Caco-2 (cell line): Measurements from ENCODE around the gene SELENOF. TPM values are rescaled to one million over a fixed set of nuclear protein-coding genes. Genes with fewer than 3 reads are reported as not detected.

Source experiments
- BruUV-seq: library from RNA; stranded (reverse); fragments of 400-500 nt; replicated peaks from 2 replicates; lab custom pipeline; 2021; lab: Mats Ljungman, UMichigan
- CTCF ChIA-PET: fragments of 300-600 bp; sonication (Branson Sonifier 250); formaldehyde crosslinking; loops from one replicate; lab custom pipeline; 2022; ENCODE audit warnings: antibody characterized with exemption; lab: Charles Lee
- POLR2A ChIA-PET: fragments of 300-600 bp; sonication (Branson Sonifier 250); formaldehyde crosslinking; loops from one replicate; lab custom pipeline; 2022; ENCODE audit warnings: antibody characterized with exemption; lab: Charles Lee
- DNase-seq, 2 experiments: peaks; one replicate each; pipeline versions ENCODE4 v3.0.0 to v3.0.0-alpha.2; 2020 to 2022
- H3K27me3 ChIP-seq: replicated peaks from 2 replicates; pipeline ENCODE4 v1.6.0; 2011; ENCODE audit warnings: low read length; ENCODE audit not compliant: control insufficient read depth, insufficient read depth
- H3K36me3 ChIP-seq: 2 replicates; pipeline ENCODE4 v1.5.1; 2011; ENCODE audit warnings: low read length; ENCODE audit not compliant: control insufficient read depth, insufficient read depth
- H3K4me1 ChIP-seq: fragments of 250-450 bp; sonication (Bioruptor Pico); 2 replicates; pipeline ENCODE4 v1.5.1; 2020; ENCODE audit warnings: mild to moderate bottlenecking
- H3K4me3 ChIP-seq: 2 replicates; pipeline ENCODE4 v1.5.1; 2011; ENCODE audit warnings: low read depth, mild to moderate bottlenecking, control low read depth, low read length
- H3K9me3 ChIP-seq: fragments of 250-450 bp; sonication (Bioruptor Pico); 2 replicates; pipeline ENCODE4 v1.5.1; 2020; ENCODE audit warnings: mild to moderate bottlenecking, moderate library complexity
- H3K27ac Mint-ChIP-seq: one replicate; pipeline ENCODE4 v1.8.0; 2022; ENCODE audit warnings: mixed read lengths; ENCODE audit not compliant: unreplicated experiment
- H3K27me3 Mint-ChIP-seq: one replicate; pipeline ENCODE4 v1.8.0; 2022; ENCODE audit warnings: mixed read lengths; ENCODE audit not compliant: insufficient read depth, unreplicated experiment
- H3K36me3 Mint-ChIP-seq: one replicate; pipeline ENCODE4 v1.8.0; 2022; ENCODE audit warnings: mild to moderate bottlenecking, mixed read lengths; ENCODE audit not compliant: insufficient read depth, unreplicated experiment
- H3K4me1 Mint-ChIP-seq: one replicate; pipeline ENCODE4 v1.8.0; 2022; ENCODE audit warnings: low read depth, mixed read lengths; ENCODE audit not compliant: unreplicated experiment
- H3K4me3 Mint-ChIP-seq: one replicate; pipeline ENCODE4 v1.8.0; 2022; ENCODE audit warnings: mild to moderate bottlenecking, moderate library complexity, mixed read lengths; ENCODE audit not compliant: unreplicated experiment
- H3K9me3 Mint-ChIP-seq: one replicate; pipeline ENCODE4 v1.8.0; 2022; ENCODE audit warnings: mixed read lengths; ENCODE audit not compliant: unreplicated experiment
- CTCF ChIP-seq, 2 experiments: fragments of 200-600 bp in 1 of 2; IDR thresholded peaks; 1 replicate in 1 of 2; 2 replicates in 1 of 2; pipeline versions ENCODE4 v1.5.1 to v1.8.0; 2011 to 2022; ENCODE audit warnings: antibody characterized with exemption in 1 of 2, control low read depth in 1 of 2, inconsistent platforms in 1 of 2, low read depth in 1 of 2, low read length in 1 of 2, mild to moderate bottlenecking in 1 of 2, moderate library complexity in 1 of 2; ENCODE audit not compliant: insufficient read depth in 1 of 2, severe bottlenecking in 1 of 2, unreplicated experiment in 1 of 2
- intact Hi-C: fragments of 100-400 bp; cut with micrococcal nuclease; formaldehyde crosslinking; loops from one replicate; pipeline ENCODE4 v1.10.0; 2022; ENCODE audit not compliant: unreplicated experiment
- total RNA-seq: library from RNA; stranded (reverse); gene quantifications from 2 replicates; pipeline ENCODE4 v1.2.3, GENCODE V29; 2022

SELENOF gene
- total RNA-seq, 1 experiment from 2014 or later = 161 TPM

GRCh38 chr1:86852782-86853408 is 61.0 kb downstream of the SELENOF start:
- Mint-ChIP-seq H3K27me3 (no peaks in the 10 kb centered on the region), H3K9me3 (no peaks in the 10 kb centered on the region), H3K4me1 (no peaks in the 10 kb centered on the region), H3K4me3 (no peak overlapping the region), H3K36me3 (no peaks in the 10 kb centered on the region), H3K27ac (no peak overlapping the region)
- DNase-seq = peak in 1 of 2 experiments; percentile 15
- Histone ChIP-seq H3K4me1 (peaks cover 9% of the 10 kb centered on the region; the same call in 1 of the 2 replicates), H3K27me3 (no peaks in the 10 kb centered on the region), H3K4me3 (no peak overlapping the region), H3K9me3 (no peaks in the 10 kb centered on the region), H3K36me3 (no peaks in the 10 kb centered on the region)
- no peak for TF ChIP-seq CTCF (IDR thresholded peaks at IDR 0.05; ENCODE audit: insufficient read depth in 1 of 2, low read depth in 1 of 2, low read length in 1 of 2, severe bottlenecking in 1 of 2, unreplicated experiment in 1 of 2)
- CTCF ChIA-PET = no interaction called here
- intact Hi-C loops = no loop called here
- no TSS peak for BruUV-seq
- POLR2A ChIA-PET = no interaction called here

GRCh38 chr1:86852289-86852688 is 61.6 kb downstream of the SELENOF start:
- Mint-ChIP-seq H3K4me3 (no peak overlapping the region), H3K4me1 (no peaks in the 10 kb centered on the region), H3K27ac (no peak overlapping the region), H3K36me3 (no peaks in the 10 kb centered on the region), H3K9me3 (no peaks in the 10 kb centered on the region), H3K27me3 (no peaks in the 10 kb centered on the region)
- no peak for DNase-seq
- no TSS peak for BruUV-seq
- Histone ChIP-seq H3K36me3 (no peaks in the 10 kb centered on the region), H3K4me1 (peaks cover 9% of the 10 kb centered on the region; the same call in 1 of the 2 replicates), H3K4me3 (no peak overlapping the region), H3K9me3 (no peaks in the 10 kb centered on the region), H3K27me3 (no peaks in the 10 kb centered on the region)
- ChIA-PET POLR2A (no interaction called here), CTCF (no interaction called here)
- no peak for TF ChIP-seq CTCF (IDR thresholded peaks at IDR 0.05; ENCODE audit: insufficient read depth in 1 of 2, low read depth in 1 of 2, low read length in 1 of 2, severe bottlenecking in 1 of 2, unreplicated experiment in 1 of 2)
- intact Hi-C loops = no loop called here

GRCh38 chr1:86849756-86850155 is 64.2 kb downstream of the SELENOF start:
- no peak overlapping the region for H3K27ac Mint-ChIP-seq
- no peak overlapping the region for H3K4me3 ChIP-seq
- H3K4me1 Mint-ChIP-seq = no peaks in the 10 kb centered on the region
- no TSS peak for BruUV-seq
- no peaks in the 10 kb centered on the region for H3K36me3 ChIP-seq
- ChIA-PET CTCF (no interaction called here), POLR2A (no interaction called here)
- H3K27me3 ChIP-seq = no peaks in the 10 kb centered on the region
- H3K9me3 Mint-ChIP-seq = no peaks in the 10 kb centered on the region
- H3K9me3 ChIP-seq = no peaks in the 10 kb centered on the region
- no peaks in the 10 kb centered on the region for H3K36me3 Mint-ChIP-seq
- peaks cover 9% of the 10 kb centered on the region; the same call in 1 of the 2 replicates for H3K4me1 ChIP-seq
- intact Hi-C loops = no loop called here
- H3K4me3 Mint-ChIP-seq = no peak overlapping the region
- DNase-seq = no peak
- TF ChIP-seq CTCF (IDR thresholded peaks at IDR 0.05; ENCODE audit: insufficient read depth in 1 of 2, low read depth in 1 of 2, low read length in 1 of 2, severe bottlenecking in 1 of 2, unreplicated experiment in 1 of 2) = no peak
- H3K27me3 Mint-ChIP-seq = no peaks in the 10 kb centered on the region
